K562 (cell line): ENCODE measurements around the gene CBX1. TPM values are rescaled to one million over a fixed set of nuclear protein-coding genes. Genes with fewer than 3 reads are reported as not detected.

ENCODE experiments used
- ARID2 ChIP-seq: fragments of 450-650 bp; IDR thresholded peaks from 2 replicates; pipeline ENCODE4 v1.6.1; 2017; ENCODE audit warnings: antibody characterized with exemption, mild to moderate bottlenecking
- CTBP1 ChIP-seq: fragments of 450-650 bp; IDR thresholded peaks from 2 replicates; pipeline ENCODE4 v1.6.1; 2016; ENCODE audit warnings: borderline replicate concordance
- KLF13 ChIP-seq: fragments of 450-650 bp; IDR thresholded peaks from 2 replicates; pipeline ENCODE4 v1.6.1; 2016; ENCODE audit warnings: missing genetic modification characterization, low read depth, mild to moderate bottlenecking, missing compliant biosample characterization, moderate library complexity, borderline replicate concordance
- MYC ChIP-seq, 2 experiments: fragments of 250-450 bp in 1 of 2; sonication (Bioruptor Pico) in 1 of 2; IDR thresholded peaks; 2 replicates each; pipeline versions ENCODE4 v1.5.1 to v1.6.1; 2012 to 2021; ENCODE audit warnings: low read depth in 2 of 2, borderline replicate concordance in 1 of 2, improper control_type of control experiment in 1 of 2, low read length in 1 of 2, mild to moderate bottlenecking in 1 of 2, moderate library complexity in 1 of 2
- NFXL1 ChIP-seq: fragments of 450-650 bp; formaldehyde crosslinking; IDR thresholded peaks from 2 replicates; pipeline ENCODE4 v1.4.0; 2021; ENCODE audit warnings: mild to moderate bottlenecking
- NR2C1 ChIP-seq, 2 experiments: fragments of 450-650 bp; IDR thresholded peaks; 2 replicates each; pipeline ENCODE4 v1.6.1; 2017; ENCODE audit warnings: mild to moderate bottlenecking in 2 of 2, antibody characterized with exemption in 1 of 2, inconsistent platforms in 1 of 2, missing compliant biosample characterization in 1 of 2, missing genetic modification characterization in 1 of 2
- ZNF583 ChIP-seq: fragments of 250-450 bp; sonication (Bioruptor Pico); IDR thresholded peaks from 2 replicates; pipeline ENCODE4 v1.4.0; 2020
- polyA plus RNA-seq, 8 experiments: library from polyadenylated mRNA; depleted of rRNA in 4 of 8; stranded (reverse) in 5 of 8; unstranded in 3 of 8; fragments of >200 nt; fragmentation: Nextera tagmentation in 2 of 8; fragmentation: Illumina TruSeq in 1 of 8; extraction: Ambion mirVana in 2 of 8; extraction: Trizol in 1 of 8; gene quantifications; 2 replicates each; pipeline versions ENCODE4 v1.2.1 to v1.2.3, GENCODE V29; 2011 to 2014; ENCODE audit warnings: inconsistent platforms in 1 of 8, missing spikeins in 1 of 8
- total RNA-seq, 7 experiments: library from RNA; depleted of rRNA in 6 of 7; stranded (reverse); fragments of >200 nt in 6 of 7; fragmentation: Illumina TruSeq in 2 of 7; extraction: Trizol in 2 of 7; gene quantifications; 2 replicates each; pipeline versions ENCODE4 v1.2.1 to v1.2.3, GENCODE V29; 2011 to 2021; ENCODE audit warnings: low replicate concordance in 1 of 7
- TF ChIP-seq, protein P1 (sequence below), 2 experiments: IDR thresholded peaks in 1 of 2; conservative IDR thresholded peaks in 1 of 2; 2 replicates each; pipeline ENCODE4 v1.6.1; 2016; ENCODE audit warnings: low read depth in 2 of 2, mild to moderate bottlenecking in 1 of 2, missing compliant biosample characterization in 1 of 2, missing genetic modification characterization in 1 of 2, moderate library complexity in 1 of 2
- TF ChIP-seq, protein P2 (sequence below): fragments of 450-650 bp; formaldehyde crosslinking; IDR thresholded peaks from 2 replicates; pipeline ENCODE4 v1.4.0; 2020; ENCODE audit warnings: mild to moderate bottlenecking, moderate library complexity
- TF ChIP-seq, protein P3 (sequence below): fragments of 450-650 bp; IDR thresholded peaks from 2 replicates; pipeline ENCODE4 v1.6.1; 2016; ENCODE audit warnings: mild to moderate bottlenecking, moderate library complexity

CBX1 gene
- total and polyA plus RNA-seq, 9 of the 15 experiments (the other 6 are each of a cell fraction or from before 2014, with no cell fraction given): 10.6 to 95.7 (median 52.7) TPM

DNA sequence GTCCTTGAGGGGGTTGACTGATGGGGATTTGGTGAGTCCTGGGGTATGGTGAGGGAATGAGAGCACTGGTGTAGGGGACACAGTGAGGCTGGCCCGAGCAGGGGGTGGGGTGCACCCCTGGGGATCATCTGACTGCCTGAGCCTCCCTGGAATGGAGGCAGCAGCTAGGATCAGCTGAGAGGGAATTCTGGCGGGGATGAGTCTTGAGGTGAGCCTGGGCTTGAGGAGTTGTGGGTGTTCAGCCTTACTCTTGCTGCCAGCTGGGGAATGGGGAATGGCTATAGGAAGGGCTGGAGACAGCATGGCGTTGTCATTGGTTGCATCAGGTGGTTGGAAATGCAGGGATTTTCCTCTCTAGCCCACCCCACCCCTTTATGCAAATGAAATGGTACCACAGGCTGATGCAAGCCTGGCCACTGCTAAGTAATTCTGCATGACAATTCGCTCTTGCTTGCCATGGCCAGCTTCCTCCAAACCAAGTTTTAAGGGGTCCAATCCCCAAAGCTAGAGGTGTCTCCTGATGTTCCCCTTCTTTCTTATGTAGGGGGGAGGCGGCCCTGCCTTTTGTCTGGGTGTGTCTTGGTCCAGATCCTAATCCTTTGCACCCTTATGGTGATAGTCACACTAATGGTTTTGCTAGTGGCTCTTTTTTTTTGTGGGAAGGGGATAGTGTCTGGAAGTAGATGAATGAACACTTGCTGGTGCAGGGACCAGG lies 45.6 kb downstream of the CBX1 start (continued):
- TF ChIP-seq KLF13: peak; percentile 67; the same call in 1 of the 2 replicates
- TF ChIP-seq CTBP1: peak; percentile 79
- no peak for TF ChIP-seq NR2C1 (IDR thresholded peaks at IDR 0.05)
- TF ChIP-seq NR2C1 (tag; IDR thresholded peaks at IDR 0.05): peak; percentile 56; the same call in 1 of the 2 replicates
- TF ChIP-seq, protein P1, sequence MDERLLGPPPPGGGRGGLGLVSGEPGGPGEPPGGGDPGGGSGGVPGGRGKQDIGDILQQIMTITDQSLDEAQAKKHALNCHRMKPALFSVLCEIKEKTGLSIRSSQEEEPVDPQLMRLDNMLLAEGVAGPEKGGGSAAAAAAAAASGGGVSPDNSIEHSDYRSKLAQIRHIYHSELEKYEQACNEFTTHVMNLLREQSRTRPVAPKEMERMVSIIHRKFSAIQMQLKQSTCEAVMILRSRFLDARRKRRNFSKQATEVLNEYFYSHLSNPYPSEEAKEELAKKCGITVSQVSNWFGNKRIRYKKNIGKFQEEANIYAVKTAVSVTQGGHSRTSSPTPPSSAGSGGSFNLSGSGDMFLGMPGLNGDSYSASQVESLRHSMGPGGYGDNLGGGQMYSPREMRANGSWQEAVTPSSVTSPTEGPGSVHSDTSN (CRISPR knock-in tag; IDR thresholded peaks at IDR 0.05; ENCODE audit: low read depth): no peak
- TF ChIP-seq, protein P1 (tag; conservative IDR thresholded peaks at IDR 0.05; ENCODE audit: low read depth): no peak
- peak; percentile 68; the same call in 1 of the 2 replicates for TF ChIP-seq ZNF583 (CRISPR knock-in tag)
- TF ChIP-seq, protein P2, sequence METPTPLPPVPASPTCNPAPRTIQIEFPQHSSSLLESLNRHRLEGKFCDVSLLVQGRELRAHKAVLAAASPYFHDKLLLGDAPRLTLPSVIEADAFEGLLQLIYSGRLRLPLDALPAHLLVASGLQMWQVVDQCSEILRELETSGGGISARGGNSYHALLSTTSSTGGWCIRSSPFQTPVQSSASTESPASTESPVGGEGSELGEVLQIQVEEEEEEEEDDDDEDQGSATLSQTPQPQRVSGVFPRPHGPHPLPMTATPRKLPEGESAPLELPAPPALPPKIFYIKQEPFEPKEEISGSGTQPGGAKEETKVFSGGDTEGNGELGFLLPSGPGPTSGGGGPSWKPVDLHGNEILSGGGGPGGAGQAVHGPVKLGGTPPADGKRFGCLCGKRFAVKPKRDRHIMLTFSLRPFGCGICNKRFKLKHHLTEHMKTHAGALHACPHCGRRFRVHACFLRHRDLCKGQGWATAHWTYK (CRISPR knock-in tag): peak; percentile 77
- no peak for TF ChIP-seq ARID2
- TF ChIP-seq, protein P3, sequence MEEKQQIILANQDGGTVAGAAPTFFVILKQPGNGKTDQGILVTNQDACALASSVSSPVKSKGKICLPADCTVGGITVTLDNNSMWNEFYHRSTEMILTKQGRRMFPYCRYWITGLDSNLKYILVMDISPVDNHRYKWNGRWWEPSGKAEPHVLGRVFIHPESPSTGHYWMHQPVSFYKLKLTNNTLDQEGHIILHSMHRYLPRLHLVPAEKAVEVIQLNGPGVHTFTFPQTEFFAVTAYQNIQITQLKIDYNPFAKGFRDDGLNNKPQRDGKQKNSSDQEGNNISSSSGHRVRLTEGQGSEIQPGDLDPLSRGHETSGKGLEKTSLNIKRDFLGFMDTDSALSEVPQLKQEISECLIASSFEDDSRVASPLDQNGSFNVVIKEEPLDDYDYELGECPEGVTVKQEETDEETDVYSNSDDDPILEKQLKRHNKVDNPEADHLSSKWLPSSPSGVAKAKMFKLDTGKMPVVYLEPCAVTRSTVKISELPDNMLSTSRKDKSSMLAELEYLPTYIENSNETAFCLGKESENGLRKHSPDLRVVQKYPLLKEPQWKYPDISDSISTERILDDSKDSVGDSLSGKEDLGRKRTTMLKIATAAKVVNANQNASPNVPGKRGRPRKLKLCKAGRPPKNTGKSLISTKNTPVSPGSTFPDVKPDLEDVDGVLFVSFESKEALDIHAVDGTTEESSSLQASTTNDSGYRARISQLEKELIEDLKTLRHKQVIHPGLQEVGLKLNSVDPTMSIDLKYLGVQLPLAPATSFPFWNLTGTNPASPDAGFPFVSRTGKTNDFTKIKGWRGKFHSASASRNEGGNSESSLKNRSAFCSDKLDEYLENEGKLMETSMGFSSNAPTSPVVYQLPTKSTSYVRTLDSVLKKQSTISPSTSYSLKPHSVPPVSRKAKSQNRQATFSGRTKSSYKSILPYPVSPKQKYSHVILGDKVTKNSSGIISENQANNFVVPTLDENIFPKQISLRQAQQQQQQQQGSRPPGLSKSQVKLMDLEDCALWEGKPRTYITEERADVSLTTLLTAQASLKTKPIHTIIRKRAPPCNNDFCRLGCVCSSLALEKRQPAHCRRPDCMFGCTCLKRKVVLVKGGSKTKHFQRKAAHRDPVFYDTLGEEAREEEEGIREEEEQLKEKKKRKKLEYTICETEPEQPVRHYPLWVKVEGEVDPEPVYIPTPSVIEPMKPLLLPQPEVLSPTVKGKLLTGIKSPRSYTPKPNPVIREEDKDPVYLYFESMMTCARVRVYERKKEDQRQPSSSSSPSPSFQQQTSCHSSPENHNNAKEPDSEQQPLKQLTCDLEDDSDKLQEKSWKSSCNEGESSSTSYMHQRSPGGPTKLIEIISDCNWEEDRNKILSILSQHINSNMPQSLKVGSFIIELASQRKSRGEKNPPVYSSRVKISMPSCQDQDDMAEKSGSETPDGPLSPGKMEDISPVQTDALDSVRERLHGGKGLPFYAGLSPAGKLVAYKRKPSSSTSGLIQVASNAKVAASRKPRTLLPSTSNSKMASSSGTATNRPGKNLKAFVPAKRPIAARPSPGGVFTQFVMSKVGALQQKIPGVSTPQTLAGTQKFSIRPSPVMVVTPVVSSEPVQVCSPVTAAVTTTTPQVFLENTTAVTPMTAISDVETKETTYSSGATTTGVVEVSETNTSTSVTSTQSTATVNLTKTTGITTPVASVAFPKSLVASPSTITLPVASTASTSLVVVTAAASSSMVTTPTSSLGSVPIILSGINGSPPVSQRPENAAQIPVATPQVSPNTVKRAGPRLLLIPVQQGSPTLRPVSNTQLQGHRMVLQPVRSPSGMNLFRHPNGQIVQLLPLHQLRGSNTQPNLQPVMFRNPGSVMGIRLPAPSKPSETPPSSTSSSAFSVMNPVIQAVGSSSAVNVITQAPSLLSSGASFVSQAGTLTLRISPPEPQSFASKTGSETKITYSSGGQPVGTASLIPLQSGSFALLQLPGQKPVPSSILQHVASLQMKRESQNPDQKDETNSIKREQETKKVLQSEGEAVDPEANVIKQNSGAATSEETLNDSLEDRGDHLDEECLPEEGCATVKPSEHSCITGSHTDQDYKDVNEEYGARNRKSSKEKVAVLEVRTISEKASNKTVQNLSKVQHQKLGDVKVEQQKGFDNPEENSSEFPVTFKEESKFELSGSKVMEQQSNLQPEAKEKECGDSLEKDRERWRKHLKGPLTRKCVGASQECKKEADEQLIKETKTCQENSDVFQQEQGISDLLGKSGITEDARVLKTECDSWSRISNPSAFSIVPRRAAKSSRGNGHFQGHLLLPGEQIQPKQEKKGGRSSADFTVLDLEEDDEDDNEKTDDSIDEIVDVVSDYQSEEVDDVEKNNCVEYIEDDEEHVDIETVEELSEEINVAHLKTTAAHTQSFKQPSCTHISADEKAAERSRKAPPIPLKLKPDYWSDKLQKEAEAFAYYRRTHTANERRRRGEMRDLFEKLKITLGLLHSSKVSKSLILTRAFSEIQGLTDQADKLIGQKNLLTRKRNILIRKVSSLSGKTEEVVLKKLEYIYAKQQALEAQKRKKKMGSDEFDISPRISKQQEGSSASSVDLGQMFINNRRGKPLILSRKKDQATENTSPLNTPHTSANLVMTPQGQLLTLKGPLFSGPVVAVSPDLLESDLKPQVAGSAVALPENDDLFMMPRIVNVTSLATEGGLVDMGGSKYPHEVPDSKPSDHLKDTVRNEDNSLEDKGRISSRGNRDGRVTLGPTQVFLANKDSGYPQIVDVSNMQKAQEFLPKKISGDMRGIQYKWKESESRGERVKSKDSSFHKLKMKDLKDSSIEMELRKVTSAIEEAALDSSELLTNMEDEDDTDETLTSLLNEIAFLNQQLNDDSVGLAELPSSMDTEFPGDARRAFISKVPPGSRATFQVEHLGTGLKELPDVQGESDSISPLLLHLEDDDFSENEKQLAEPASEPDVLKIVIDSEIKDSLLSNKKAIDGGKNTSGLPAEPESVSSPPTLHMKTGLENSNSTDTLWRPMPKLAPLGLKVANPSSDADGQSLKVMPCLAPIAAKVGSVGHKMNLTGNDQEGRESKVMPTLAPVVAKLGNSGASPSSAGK: no peak
- 0 out of 2 replicates have a peak, but pooled peaks have one; percentile 18 for TF ChIP-seq NFXL1 (CRISPR knock-in tag)
- TF ChIP-seq MYC (IDR thresholded peaks at IDR 0.05; ENCODE audit: low read depth, low read length): peak; percentile 91
- no peak for TF ChIP-seq MYC (CRISPR knock-in tag; IDR thresholded peaks at IDR 0.05; ENCODE audit: borderline replicate concordance, low read depth)
